GM21576 (cell line): Measurements from ENCODE around the gene CABP2.
"Not testable (repeated sequence)": the region's sequence is repeated elsewhere in the genome, so short reads cannot be mapped to it uniquely, and the experiment has no call there.

ENCODE experiments used
- ATAC-seq: cut with Tn5 transposase; IDR thresholded peaks from one replicate; pipeline ENCODE4 v1.9.1; 2021; ENCODE audit warnings: mild to moderate bottlenecking, moderate library complexity; ENCODE audit not compliant: unreplicated experiment

The CABP2 gene

GRCh38 chr11:67495234-67496005 lies 27.8 kb downstream of the CABP2 start:
- ATAC-seq: no peak

DNA sequence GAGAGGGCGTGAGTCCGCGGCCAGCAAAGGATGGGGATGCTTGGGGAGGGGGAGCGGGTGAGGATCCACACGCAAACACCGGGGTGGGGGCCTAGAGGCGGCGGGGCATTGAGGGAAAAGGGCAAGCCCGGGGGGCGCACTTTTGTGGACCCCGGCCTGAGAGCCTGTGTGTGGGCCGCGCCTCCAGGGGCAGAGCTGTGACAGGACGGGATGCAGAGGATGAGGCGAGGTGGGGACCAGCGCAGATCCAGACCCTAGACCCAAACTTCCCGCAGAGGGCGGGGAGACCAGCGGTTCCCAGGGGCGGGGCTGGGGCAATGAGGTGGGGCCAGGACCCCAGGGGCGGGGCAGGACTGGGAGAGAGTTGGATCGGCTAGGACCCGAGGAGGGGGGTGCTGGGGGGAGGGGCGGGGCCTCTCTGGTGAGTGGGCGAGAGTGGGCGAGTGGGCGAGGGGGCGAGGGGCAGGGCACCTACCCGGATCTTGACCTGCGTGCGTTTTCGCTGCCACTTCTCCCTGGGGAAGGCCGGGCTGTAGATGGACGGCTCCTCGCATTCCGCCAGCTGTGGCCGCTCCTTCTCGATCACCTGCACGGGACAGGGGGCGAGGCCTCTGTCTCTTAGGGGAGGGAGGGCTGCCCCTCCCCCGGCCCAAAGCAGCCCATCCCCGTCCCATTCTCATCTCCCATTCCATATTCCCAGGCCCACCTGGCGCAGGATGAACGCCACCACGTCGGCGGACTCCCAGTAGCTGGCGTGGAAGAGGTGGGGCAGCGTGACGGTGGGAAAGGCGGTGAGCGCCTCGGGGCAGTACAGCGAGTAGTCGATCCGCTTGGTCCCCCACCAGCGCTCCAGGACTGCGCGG lies 28.6 kb downstream of the CABP2 start:
- ATAC-seq: no peak

- ATAC-seq: no peak
These were observed 29.5 kb downstream of the CABP2 start for GRCh38 chr11:67493548-67494370.

- ATAC-seq: no peak
These were observed 30.3 kb downstream of the CABP2 start for GRCh38 chr11:67492801-67493547.

- ATAC-seq: no peak
These were observed 31.0 kb downstream of the CABP2 start for GRCh38 chr11:67492069-67492727.

DNA sequence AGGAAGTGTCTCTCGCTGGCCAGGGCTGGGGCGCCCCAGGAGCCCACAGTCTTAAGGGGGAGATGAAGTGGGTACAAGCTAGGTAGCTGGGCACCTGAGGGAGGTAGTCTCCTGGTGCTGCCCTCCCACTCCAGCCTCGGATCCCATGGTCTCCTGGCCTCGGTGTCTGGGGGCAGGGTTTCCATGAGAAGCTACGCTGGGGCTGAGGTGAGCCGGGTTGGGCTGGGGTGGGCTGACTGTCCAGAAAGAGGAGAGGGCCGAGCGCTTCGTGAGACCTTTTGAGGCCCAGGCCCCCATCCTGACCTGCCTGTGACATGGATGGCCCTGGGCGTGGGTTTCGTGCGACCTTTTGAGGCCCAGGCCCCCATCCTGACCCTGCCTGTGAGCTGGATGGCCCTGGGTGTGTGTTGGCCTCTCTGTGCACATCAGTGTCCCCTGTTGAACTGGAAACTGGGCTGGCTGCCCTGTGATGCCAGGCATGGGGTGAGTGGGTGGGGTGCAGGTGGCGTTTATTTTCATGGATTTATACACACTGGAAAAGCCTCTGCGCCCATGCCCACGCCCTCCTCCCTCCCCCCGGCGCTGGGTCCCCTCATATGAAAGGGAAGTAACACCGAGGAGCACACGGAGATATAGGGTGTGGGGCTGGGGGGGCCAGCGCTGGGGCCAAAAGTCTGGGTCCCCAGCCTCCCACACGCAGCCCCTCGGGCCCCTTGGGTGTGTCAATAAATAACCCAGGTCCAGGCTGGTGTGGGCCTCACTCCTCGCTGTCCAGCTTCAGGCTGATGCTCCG lies 31.8 kb downstream of the CABP2 start:
- no peak for ATAC-seq

DNA sequence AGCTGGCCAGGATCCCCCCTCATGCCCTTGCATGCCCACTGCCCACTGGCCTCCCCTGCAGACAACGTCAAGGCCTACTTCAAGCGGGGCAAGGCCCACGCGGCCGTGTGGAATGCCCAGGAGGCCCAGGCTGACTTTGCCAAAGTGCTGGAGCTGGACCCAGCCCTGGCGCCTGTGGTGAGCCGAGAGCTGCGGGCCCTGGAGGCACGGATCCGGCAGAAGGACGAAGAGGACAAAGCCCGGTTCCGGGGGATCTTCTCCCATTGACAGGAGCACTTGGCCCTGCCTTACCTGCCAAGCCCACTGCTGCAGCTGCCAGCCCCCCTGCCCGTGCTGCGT lies 32.5 kb downstream of the CABP2 start:
- ATAC-seq: no peak

DNA sequence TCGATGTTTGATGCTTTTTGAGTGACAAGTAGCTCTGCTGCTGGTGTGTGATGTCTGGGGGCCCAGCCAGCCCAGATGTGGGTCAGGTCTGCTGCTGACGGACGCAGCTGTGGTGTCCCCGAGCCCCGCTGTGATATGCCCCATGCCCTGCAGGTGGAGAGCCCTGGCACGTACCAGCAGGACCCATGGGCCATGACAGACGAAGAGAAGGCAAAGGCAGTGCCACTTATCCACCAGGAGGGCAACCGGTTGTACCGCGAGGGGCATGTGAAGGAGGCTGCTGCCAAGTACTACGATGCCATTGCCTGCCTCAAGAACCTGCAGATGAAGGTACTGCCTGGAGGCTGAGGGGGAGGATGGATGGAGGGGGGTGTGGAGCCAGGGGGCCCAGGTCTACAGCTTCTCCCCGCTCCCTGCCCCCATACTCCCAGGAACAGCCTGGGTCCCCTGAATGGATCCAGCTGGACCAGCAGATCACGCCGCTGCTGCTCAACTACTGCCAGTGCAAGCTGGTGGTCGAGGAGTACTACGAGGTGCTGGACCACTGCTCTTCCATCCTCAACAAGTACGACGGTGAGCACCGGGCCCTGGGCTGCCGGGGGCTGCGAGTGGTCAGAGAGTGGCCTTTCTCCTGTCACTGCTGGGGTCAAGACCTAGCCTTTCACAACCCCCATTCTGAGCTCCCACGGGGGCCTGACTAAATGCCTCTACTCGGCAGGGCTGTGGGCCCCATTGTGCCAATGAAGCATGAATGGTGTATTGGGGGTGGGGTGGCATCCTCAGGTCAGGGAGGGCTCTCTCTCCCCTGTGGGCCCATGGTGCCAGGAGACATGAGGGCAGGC lies 33.1 kb downstream of the CABP2 start:
- ATAC-seq: no peak

- no peak for ATAC-seq
These were observed 33.9 kb downstream of the CABP2 start for GRCh38 chr11:67489203-67489884.

DNA sequence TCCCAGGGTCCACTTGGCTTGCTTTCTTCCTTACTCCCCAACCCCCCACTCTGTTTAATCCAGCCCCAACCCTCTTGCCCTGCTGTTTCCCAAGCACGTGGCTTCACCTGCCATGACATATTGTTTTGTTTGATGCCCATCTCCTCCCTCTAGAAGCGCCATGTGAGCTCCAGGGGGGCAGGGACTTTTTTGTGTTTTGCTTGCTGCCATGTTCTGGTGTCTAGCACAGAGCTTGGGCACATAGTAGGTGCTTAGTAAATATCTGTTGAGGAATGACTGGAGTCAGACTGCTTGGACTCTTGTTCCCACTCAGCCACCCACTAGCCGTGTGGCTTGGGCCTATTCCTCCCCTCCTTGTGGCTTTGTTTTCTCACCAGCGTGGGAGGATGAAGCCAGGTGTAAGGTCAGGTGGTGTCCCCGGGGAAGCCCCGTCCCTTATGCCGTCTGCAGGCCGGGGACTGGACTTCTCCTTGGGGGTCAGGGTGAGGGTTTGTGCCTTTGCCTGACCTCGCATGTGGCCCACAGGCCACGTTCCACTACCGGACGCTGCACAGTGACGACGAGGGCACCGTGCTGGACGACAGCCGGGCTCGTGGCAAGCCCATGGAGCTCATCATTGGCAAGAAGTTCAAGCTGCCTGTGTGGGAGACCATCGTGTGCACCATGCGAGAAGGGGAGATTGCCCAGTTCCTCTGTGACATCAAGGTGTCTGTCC lies 36.6 kb downstream of the CABP2 start:
- peak; percentile 23 for ATAC-seq

DNA sequence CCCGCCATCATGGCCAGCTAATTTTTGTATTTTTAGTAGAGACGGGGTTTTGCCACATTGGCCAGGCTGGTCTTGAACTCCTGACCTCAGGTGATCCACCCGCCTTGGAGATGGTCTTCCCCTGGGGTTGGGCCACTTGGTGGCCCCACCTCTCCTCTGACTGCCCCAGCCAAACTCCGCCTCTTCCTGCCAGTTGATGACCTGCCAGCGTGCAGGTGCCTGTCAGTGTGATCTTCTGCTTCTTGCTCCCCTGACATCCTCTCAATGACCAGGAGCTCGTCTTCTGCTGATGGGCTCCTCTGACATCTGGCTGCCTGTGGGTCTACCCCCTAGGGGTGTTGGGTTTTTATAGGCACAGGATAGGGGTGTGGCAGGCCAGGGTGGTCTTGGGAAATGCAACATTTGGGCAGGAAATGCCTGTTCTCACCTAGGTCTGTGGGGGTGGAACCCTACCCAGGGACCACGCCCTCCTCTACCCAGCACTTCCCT lies 37.3 kb downstream of the CABP2 start:
- not testable (repeated sequence) for ATAC-seq

DNA sequence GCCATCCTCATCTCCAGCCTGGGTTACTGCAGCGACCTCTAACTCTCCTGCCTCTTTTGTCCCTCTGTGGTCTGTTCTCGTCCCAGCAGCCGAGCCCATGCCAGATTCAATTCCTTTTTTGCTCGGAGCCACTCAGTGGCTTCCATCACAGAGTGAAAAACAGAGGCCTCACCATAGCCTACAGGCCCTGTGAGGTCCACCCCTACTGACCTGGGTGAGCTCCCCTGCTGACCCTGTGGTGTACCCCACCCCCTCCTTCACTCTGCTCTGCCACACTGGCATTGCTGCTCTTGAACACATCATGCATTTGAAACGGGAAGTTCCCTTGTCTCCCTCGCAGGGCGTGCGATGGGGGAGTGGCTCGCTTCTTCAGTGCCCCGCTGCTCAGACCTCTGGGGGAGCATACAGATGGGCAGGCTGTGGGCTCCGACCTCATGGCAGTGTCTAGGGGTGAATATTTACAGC lies 38.4 kb downstream of the CABP2 start:
- no peak for ATAC-seq

GRCh38 chr11:67483831-67484665 lies 39.2 kb downstream of the CABP2 start:
- no peak for ATAC-seq

GRCh38 chr11:67482827-67483798 lies 40.1 kb downstream of the CABP2 start, which contains the start of gene AIP:
TSS of gene AIP (plus strand) at chr11:67483026. CDS start at chr11:67483159, 133 bp downstream.
- peak; percentile 57 for ATAC-seq
